GM12878 (cell line): ENCODE data around the gene TCIRG1. TPM values are rescaled to one million over a fixed set of nuclear protein-coding genes. Genes with fewer than 3 reads are reported as not detected.

Source experiments
- ATF7 ChIP-seq: fragments of 450-650 bp; IDR thresholded peaks from 2 replicates; pipeline ENCODE4 v1.6.1; 2016; ENCODE audit warnings: low read depth, mild to moderate bottlenecking
- BMI1 ChIP-seq: fragments of 450-650 bp; IDR thresholded peaks from 2 replicates; pipeline ENCODE4 v1.6.1; 2016; ENCODE audit warnings: mild to moderate bottlenecking, moderate library complexity, borderline replicate concordance
- CBFB ChIP-seq: IDR thresholded peaks from 2 replicates; pipeline ENCODE4 v1.6.1; 2016; ENCODE audit warnings: antibody characterized with exemption, low read depth
- CHD4 ChIP-seq: fragments of 200-600 bp; sonication (generic); IDR thresholded peaks from 2 replicates; pipeline ENCODE4 v1.6.1; 2016; ENCODE audit warnings: mild to moderate bottlenecking
- CREB1 ChIP-seq: IDR thresholded peaks from 2 replicates; pipeline ENCODE4 v1.6.1; 2012; ENCODE audit warnings: low read depth, mild to moderate bottlenecking, inconsistent platforms
- ESRRA ChIP-seq: IDR thresholded peaks from 2 replicates; pipeline ENCODE4 v1.6.1; 2012; ENCODE audit warnings: mild to moderate bottlenecking, low read length, improper control_type of control experiment
- ETV6 ChIP-seq, 2 experiments: fragments of 450-650 bp in 1 of 2; IDR thresholded peaks in 1 of 2; conservative IDR thresholded peaks in 1 of 2; 2 replicates each; pipeline ENCODE4 v1.6.1; 2014; ENCODE audit warnings: antibody characterized with exemption in 1 of 2, borderline replicate concordance in 1 of 2, low read depth in 1 of 2, mild to moderate bottlenecking in 1 of 2, moderate library complexity in 1 of 2
- FOXK2 ChIP-seq: fragments of 450-650 bp; IDR thresholded peaks from 2 replicates; pipeline ENCODE4 v1.6.1; 2017; ENCODE audit warnings: mild to moderate bottlenecking, moderate library complexity
- JUNB ChIP-seq: IDR thresholded peaks from 2 replicates; pipeline ENCODE4 v1.6.1; 2016; ENCODE audit warnings: antibody characterized with exemption, mild to moderate bottlenecking
- MXI1 ChIP-seq: fragments of 150-350 bp; IDR thresholded peaks from 2 replicates; pipeline ENCODE4 v1.6.1; 2011; ENCODE audit warnings: low read depth, mild to moderate bottlenecking, inconsistent platforms, low read length, improper control_type of control experiment
- PAX8 ChIP-seq: fragments of 450-650 bp; IDR thresholded peaks from 2 replicates; pipeline ENCODE4 v1.6.1; 2017; ENCODE audit warnings: mild to moderate bottlenecking, moderate library complexity
- POLR2AphosphoS5 ChIP-seq: IDR thresholded peaks from 2 replicates; pipeline ENCODE4 v1.6.1; 2011; ENCODE audit warnings: mild to moderate bottlenecking, low read length, inconsistent platforms
- RCOR1 ChIP-seq: conservative IDR thresholded peaks from 2 replicates; pipeline ENCODE4 v1.6.1; 2012; ENCODE audit warnings: low read depth, low read length, improper control_type of control experiment
- STAT1 ChIP-seq: fragments of 450-650 bp; conservative IDR thresholded peaks from 2 replicates; pipeline ENCODE4 v1.6.1; 2014; ENCODE audit warnings: antibody characterized with exemption, mild to moderate bottlenecking
- TCF3 ChIP-seq: IDR thresholded peaks from 2 replicates; pipeline ENCODE4 v1.6.1; 2012; ENCODE audit warnings: low read depth, mild to moderate bottlenecking, low read length, borderline replicate concordance; ENCODE audit not compliant: insufficient read depth
- YBX1 ChIP-seq: fragments of 450-650 bp; IDR thresholded peaks from 2 replicates; pipeline ENCODE4 v1.6.1; 2016; ENCODE audit warnings: antibody characterized with exemption
- ZBTB4 ChIP-seq: fragments of 450-650 bp; formaldehyde crosslinking; IDR thresholded peaks from 2 replicates; pipeline ENCODE4 v1.4.0; 2022; ENCODE audit warnings: mild to moderate bottlenecking, moderate library complexity
- polyA plus RNA-seq, 11 experiments: library from polyadenylated mRNA; depleted of rRNA in 4 of 11; unstranded in 6 of 11; stranded (reverse) in 5 of 11; fragments of >200 nt; fragmentation: Nextera tagmentation in 4 of 11; fragmentation: Illumina TruSeq in 1 of 11; extraction: Ambion mirVana in 4 of 11; extraction: Trizol in 1 of 11; gene quantifications; 1 replicate in 1 of 11; 2 replicates in 10 of 11; pipeline versions ENCODE4 v1.2.1 to v1.2.3, GENCODE V29; 2011 to 2016; ENCODE audit warnings: inconsistent platforms in 2 of 11, missing spikeins in 2 of 11, low read depth in 1 of 11
- total RNA-seq, 4 experiments: library from RNA; depleted of rRNA in 3 of 4; stranded (reverse); fragments of >200 nt in 3 of 4; fragmentation: Illumina TruSeq in 1 of 4; extraction: Trizol in 1 of 4; gene quantifications; 2 replicates each; pipeline versions ENCODE4 v1.2.1 to v1.2.3, GENCODE V29; 2013 to 2021
- TF ChIP-seq, protein P1 (sequence below): IDR thresholded peaks from 2 replicates; pipeline ENCODE4 v1.6.1; 2012; ENCODE audit warnings: improper control_type of control experiment, low read depth, low read length; ENCODE audit not compliant: insufficient replicate concordance
- TF ChIP-seq, protein P2 (sequence below): fragments of 450-650 bp; IDR thresholded peaks from 2 replicates; pipeline ENCODE4 v1.6.1; 2017; ENCODE audit warnings: antibody characterized with exemption, mild to moderate bottlenecking, moderate library complexity

TCIRG1 gene
- total and polyA plus RNA-seq, 10 of the 15 experiments (the other 5 are each of a cell fraction or from before 2014, with no cell fraction given): 0.76 to 218 (median 87.4) TPM

GRCh38 chr11:68002938-68003845 lies 35.6 kb upstream of the TCIRG1 start (continued):
- TF ChIP-seq, protein P1, sequence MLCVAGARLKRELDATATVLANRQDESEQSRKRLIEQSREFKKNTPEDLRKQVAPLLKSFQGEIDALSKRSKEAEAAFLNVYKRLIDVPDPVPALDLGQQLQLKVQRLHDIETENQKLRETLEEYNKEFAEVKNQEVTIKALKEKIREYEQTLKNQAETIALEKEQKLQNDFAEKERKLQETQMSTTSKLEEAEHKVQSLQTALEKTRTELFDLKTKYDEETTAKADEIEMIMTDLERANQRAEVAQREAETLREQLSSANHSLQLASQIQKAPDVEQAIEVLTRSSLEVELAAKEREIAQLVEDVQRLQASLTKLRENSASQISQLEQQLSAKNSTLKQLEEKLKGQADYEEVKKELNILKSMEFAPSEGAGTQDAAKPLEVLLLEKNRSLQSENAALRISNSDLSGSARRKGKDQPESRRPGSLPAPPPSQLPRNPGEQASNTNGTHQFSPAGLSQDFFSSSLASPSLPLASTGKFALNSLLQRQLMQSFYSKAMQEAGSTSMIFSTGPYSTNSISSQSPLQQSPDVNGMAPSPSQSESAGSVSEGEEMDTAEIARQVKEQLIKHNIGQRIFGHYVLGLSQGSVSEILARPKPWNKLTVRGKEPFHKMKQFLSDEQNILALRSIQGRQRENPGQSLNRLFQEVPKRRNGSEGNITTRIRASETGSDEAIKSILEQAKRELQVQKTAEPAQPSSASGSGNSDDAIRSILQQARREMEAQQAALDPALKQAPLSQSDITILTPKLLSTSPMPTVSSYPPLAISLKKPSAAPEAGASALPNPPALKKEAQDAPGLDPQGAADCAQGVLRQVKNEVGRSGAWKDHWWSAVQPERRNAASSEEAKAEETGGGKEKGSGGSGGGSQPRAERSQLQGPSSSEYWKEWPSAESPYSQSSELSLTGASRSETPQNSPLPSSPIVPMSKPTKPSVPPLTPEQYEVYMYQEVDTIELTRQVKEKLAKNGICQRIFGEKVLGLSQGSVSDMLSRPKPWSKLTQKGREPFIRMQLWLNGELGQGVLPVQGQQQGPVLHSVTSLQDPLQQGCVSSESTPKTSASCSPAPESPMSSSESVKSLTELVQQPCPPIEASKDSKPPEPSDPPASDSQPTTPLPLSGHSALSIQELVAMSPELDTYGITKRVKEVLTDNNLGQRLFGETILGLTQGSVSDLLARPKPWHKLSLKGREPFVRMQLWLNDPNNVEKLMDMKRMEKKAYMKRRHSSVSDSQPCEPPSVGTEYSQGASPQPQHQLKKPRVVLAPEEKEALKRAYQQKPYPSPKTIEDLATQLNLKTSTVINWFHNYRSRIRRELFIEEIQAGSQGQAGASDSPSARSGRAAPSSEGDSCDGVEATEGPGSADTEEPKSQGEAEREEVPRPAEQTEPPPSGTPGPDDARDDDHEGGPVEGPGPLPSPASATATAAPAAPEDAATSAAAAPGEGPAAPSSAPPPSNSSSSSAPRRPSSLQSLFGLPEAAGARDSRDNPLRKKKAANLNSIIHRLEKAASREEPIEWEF: no peak
- TF ChIP-seq JUNB: no peak
- no peak for TF ChIP-seq CREB1
- TF ChIP-seq PAX8: no peak
- TF ChIP-seq, protein P2, sequence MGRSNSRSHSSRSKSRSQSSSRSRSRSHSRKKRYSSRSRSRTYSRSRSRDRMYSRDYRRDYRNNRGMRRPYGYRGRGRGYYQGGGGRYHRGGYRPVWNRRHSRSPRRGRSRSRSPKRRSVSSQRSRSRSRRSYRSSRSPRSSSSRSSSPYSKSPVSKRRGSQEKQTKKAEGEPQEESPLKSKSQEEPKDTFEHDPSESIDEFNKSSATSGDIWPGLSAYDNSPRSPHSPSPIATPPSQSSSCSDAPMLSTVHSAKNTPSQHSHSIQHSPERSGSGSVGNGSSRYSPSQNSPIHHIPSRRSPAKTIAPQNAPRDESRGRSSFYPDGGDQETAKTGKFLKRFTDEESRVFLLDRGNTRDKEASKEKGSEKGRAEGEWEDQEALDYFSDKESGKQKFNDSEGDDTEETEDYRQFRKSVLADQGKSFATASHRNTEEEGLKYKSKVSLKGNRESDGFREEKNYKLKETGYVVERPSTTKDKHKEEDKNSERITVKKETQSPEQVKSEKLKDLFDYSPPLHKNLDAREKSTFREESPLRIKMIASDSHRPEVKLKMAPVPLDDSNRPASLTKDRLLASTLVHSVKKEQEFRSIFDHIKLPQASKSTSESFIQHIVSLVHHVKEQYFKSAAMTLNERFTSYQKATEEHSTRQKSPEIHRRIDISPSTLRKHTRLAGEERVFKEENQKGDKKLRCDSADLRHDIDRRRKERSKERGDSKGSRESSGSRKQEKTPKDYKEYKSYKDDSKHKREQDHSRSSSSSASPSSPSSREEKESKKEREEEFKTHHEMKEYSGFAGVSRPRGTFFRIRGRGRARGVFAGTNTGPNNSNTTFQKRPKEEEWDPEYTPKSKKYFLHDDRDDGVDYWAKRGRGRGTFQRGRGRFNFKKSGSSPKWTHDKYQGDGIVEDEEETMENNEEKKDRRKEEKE: no peak
- TF ChIP-seq CBFB: no peak
- TF ChIP-seq TCF3: peak; percentile 87
- TF ChIP-seq POLR2AphosphoS5: no peak
- TF ChIP-seq STAT1: no peak
- no peak for TF ChIP-seq RCOR1
- TF ChIP-seq MXI1: peak; percentile 51; the same call in 1 of the 2 replicates
- no peak for TF ChIP-seq YBX1
- no peak for TF ChIP-seq BMI1
- no peak for TF ChIP-seq ESRRA
- no peak for TF ChIP-seq ATF7
- 0 out of 4 replicates have a peak, but pooled peaks of 1 of the 2 experiments have one; percentile 37 for TF ChIP-seq ETV6 (conservative IDR thresholded peaks at IDR 0.05 in 1 of 2, IDR thresholded peaks at IDR 0.05 in 1 of 2; ENCODE audit: borderline replicate concordance in 1 of 2, low read depth in 1 of 2)
- no peak for TF ChIP-seq FOXK2
- no peak for TF ChIP-seq ZBTB4
- TF ChIP-seq CHD4: no peak
